Measurements from ENCODE around the gene ENTPD2.
A peak's percentile ranks its signal among the peaks of the same experiment; 100 is the strongest.
"Not testable (repeated sequence)": the region's sequence is repeated elsewhere in the genome, so short reads cannot be mapped to it uniquely, and the experiment has no call there.

Gene ENTPD2

GRCh38 chr9:137014166-137014565 is 39.7 kb downstream of the ENTPD2 start:
- DNase-seq, result no peak

DNA sequence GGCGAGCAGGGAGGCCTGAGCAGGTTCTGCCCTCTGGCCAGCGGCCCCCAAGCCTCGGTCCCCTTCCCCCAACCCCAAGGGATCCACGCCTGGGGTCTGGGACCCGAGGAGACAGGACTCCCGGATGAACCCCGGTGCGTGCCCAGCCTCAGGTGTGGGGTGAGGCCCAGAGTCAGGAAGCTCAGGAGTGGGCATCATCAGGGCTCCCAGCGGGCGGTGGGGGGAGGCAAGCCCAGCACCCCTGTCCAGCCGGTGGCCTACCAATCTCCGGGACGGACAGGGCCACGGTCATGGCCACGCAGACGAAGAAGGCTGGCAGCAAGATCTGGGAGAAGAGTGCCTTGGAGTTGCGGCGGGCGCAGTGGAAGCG is 40.3 kb downstream of the ENTPD2 start:
- DNase-seq, result no peak

DNA sequence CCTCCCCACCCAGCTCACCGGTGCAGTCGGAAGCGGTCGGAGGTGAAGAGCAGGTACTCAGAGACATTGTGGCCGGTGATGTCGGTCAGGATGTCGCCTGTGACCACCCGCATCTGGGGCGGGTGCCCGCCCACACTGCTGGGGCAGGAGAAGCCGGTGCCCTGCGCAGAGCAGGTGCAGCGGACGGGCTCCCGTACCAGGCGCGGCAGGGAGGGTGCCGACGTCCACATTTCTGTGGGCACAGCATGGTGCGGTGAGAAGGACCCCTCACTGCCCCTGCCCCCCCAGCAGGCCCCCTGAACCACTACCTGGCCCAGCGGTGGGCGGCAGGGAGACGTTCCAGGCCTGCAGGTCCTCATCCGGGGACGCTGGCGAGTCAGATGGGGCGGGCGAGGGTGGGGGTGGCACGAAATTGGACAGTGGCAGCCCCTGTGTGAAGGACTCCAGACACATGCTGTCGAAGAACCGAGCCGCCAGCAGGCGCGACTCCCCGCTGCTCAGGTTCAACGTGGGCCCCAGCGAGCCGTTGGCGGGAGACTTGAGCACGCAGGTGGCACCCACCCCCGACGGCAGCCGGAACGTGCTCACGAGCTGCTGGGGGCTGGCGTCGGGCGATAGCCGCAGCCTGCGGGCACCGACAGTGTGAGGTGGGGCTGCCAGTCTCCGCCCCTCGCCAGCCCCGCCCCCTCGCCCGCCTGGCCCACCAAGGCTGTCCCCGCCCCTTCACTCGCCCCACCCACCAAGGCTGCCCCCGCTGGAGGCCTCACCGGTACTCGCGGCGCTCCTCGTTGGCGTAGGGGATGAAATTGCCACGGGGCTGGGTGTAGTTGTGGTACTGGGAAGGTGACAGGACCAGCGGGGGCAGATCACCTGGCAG is 40.9 kb downstream of the ENTPD2 start:
- no peak for DNase-seq

DNA sequence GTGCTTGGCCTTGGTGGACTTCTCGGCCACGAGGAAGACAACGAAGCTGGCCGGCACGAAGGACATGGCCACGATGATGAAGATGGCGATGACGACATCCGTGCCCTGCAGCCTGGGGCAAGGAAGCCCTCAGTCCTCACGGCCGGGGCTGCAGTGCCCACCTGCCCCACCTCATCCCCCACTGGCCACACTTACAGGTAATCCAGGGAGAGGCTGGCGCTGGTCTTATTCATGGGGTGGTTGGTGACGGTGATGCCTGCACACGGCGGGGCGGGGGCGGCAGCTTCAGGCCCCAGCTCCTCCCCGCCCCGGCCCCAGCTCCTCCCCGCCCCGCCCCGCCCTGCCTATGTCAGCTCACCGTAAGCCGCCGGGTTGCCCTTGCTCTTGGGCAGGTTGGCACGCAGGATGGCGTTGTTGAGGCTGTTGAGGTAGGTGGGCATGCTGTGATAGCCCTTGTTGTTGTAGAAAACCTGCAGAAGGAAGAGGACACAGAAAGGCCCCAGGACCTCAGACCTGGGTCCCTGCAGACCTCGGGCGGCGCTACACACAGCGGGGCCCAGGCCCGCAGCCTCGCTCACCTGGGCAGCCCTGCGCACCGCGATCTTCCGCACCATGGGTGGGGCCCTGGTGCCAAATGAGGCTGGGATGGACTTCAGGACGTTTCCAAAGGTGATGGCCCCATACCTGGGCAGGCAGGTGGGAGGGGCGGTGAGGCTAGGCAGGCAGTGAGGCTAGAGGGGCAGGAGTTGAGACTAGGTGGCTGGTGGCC is 41.8 kb downstream of the ENTPD2 start:
- no peak for DNase-seq

- no peak for DNase-seq
Measured at GRCh38 chr9:137011156-137011555, 42.7 kb downstream of the ENTPD2 start.

DNA sequence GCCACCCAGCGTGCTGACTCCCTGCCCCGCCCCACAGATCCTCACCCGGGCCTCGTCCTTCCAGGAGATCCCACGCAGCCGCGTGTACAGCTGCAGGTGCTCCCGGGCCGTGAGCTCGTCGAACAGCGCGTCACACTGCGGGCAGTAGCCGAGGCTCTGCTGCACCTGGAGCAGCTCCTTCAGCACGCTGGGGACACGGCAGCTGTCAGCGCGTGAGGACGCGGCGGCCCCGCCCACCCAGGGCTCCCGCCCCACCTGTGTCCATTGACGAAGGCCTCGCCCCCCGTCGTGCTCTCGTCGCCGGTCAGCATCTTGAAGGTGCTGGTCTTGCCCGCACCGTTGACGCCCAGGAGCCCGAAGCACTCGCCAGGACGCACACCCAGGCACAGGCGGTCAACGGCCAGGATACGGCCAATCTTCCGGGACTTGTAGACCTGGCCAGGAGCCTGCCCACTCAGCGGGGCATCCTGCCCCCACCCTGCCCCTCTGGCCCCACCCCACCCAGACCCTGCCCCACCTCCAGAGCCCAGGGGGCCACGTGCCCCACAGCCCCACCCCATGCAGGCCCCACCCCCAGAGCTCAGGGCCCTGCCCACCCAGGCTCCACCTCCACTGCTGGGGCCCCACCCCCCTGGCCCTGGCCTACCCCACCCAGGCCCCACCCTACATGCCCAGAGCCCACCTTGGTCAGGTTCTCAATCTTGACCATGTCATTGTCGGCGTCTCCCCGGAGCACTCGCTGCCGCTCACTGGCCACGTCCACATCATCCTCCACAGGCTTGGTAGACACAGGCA is 43.7 kb downstream of the ENTPD2 start:
- DNase-seq, result no peak

- DNase-seq, result no peak
Measured at GRCh38 chr9:137009217-137009616, 44.6 kb downstream of the ENTPD2 start.

DNA sequence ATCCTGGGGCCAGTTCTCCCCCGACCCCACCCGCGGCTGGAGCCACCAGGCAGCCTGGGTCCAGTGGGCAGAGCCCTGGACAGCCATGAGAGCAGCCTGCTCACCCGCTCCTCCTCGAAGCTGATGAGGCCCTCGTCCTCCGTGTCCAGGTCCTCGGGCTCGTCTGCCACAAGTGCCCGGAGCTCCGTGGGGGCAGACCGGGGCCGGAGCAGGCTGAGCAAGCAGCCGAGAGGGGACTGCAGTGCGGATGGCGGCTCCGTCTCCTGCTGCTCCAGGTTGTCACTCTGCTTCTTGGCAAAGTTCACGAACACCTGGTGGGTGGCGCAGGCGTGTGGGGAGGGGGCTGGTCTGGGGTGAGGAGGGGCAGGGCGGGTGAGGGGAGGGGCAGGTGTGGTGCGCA is 45.5 kb downstream of the ENTPD2 start:
- no peak for DNase-seq

DNA sequence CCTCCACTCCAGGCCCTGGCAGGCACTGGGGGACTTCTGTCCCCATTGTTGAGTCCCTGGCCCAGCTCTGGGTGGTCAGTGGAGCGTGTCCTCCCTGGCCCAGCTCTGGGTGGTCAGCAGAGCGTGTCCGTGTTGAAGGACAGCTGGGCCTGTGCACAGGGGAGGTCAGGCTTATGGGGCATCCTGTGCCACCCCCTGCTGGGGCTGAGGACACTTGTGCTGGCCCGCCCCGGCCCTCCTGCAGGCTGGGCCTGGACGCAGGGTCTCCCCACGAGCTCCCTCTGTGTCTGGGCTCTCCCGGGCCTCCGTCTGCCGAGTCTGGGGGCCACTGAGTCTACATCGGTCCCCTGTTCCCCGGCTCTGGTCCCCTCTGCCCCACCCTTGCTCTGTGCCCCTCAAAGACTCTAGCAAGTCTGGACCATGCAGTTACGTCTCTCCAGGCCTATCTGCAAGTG is 46.0 kb downstream of the ENTPD2 start:
- DNase-seq, result no peak

GRCh38 chr9:137007108-137007815 is 46.6 kb downstream of the ENTPD2 start:
- DNase-seq, result peak; percentile 69

DNA sequence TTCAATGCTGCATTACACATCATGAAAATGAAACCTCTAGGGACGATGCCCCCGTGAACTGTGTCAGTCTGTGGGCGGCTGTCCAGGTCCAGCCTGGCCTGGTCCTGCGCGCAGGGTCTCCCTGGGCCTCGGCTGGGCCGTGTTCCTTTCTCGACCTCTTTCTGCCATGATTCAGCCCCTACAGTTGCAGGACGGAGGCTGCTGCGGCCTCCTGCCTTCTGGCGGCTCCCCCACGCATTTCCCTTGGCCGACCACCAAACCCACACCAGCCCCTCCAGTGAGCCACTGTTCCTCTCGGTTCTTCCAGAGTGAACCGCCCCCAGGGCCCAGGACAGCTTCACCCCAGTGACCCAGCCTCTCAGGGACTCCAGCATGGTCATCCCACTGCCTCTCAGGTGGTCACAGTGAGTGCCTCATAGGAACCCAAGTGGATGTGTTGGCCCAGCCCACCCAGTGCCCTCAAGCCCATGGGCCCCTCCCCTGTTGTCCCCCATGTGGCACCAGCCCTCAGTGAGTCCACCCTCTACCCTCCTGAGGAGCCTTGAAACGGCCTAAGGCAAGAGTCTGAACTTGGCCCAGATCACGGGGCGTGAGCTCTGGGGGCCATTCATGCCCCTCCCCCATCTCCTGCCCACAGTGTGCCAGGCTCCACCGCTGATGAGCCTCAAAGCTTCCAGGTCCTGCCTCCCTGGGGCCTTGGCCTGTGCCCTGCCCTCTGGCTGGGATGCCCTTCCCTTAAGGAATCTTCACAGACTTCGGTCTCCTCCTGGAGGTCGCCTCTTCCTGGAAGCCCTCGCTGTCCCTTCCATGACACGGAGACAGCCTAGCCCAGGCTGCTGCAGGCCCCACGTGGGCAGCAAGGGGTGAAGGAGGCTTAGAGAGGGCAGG is 47.5 kb downstream of the ENTPD2 start:
- DNase-seq, result no peak

- DNase-seq, result not testable (repeated sequence)
Measured at GRCh38 chr9:137004285-137004684, 49.6 kb downstream of the ENTPD2 start.

DNA sequence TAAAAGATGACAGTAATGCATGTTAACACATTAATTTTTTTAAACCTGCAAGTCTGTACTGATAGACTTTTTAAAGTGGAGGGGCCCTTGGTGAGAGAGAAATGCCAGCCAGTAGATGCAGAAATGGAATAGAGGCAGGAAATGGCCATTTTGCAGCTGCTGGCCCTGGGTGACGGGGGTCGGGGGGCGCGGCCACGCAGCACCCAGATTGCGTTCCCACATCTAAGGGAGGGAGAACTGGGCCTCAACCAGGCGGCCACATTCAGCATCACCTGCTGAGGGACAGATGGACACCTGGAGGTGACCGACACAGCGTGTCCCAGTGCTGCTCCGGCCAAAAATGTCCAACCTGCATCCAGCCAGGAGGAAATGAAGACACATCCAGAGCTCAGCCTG is 51.2 kb downstream of the ENTPD2 start:
- no peak for DNase-seq

DNA sequence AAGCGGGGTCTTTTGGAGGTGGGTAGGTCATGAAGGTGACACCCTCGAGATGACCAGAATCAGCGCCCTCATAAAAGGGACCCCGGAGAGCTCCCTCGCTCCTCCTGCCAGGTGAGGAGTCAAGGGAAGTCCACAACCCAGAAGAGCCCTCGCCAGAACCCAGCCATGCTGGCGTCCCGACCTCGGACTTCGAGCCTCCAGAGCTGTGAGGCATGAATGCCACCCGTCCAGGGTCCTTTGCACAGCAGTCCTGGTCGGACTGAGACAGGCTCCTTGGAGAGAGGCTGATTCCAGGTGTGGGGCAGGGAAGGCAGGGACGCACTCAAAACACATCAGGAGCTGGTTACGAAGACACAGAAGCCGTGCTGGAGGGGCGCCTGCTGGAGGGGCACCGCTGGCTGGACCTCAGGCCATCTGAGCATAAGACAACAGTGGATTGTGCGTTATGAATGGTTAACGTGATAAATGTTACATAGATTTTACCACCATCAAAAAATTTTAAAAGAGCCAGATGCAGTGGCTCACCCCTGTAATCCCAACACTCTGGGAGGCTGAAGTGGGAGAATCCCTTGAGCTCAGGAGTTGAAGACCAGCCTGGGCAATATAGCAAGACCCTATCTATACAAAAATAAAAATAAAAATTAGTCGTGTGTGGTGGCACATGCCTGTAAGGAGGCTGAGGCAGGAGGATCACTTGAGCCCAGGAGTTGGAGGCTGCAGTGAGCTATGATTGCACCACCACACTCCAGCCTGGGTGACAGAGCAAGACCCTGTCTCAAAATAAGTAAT is 51.8 kb downstream of the ENTPD2 start:
- no peak for DNase-seq

GRCh38 chr9:137000177-137000930 is 53.5 kb downstream of the ENTPD2 start:
- DNase-seq, result no peak

Data from DMS 273 treated with DMSO at 0.1 percent for 48 hours (cell line).